G401.6 (cell line): Measurements from ENCODE around the gene ATP2C2.
"Not testable (repeated sequence)": the region's sequence is repeated elsewhere in the genome, so short reads cannot be mapped to it uniquely, and the experiment has no call there.

Experiments
- FAIRE-seq: peaks from 2 replicates; lab custom pipeline; 2012; peaks lifted over from hg19 to GRCh38; lab: Jason Lieb, UNC

Gene ATP2C2, protein sequence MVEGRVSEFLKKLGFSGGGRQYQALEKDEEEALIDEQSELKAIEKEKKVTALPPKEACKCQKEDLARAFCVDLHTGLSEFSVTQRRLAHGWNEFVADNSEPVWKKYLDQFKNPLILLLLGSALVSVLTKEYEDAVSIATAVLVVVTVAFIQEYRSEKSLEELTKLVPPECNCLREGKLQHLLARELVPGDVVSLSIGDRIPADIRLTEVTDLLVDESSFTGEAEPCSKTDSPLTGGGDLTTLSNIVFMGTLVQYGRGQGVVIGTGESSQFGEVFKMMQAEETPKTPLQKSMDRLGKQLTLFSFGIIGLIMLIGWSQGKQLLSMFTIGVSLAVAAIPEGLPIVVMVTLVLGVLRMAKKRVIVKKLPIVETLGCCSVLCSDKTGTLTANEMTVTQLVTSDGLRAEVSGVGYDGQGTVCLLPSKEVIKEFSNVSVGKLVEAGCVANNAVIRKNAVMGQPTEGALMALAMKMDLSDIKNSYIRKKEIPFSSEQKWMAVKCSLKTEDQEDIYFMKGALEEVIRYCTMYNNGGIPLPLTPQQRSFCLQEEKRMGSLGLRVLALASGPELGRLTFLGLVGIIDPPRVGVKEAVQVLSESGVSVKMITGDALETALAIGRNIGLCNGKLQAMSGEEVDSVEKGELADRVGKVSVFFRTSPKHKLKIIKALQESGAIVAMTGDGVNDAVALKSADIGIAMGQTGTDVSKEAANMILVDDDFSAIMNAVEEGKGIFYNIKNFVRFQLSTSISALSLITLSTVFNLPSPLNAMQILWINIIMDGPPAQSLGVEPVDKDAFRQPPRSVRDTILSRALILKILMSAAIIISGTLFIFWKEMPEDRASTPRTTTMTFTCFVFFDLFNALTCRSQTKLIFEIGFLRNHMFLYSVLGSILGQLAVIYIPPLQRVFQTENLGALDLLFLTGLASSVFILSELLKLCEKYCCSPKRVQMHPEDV

GRCh38 chr16:84368308-84368996, at the start of gene ATP2C2:
Gene ATP2C2 (plus strand): TSS chr16:84368538. CDS start chr16:84368616, 78 bp downstream.
- FAIRE-seq: no peak

- FAIRE-seq: no peak
These were observed 49.1 kb upstream of the ATP2C2 start for GRCh38 chr16:84319146-84319760.

DNA sequence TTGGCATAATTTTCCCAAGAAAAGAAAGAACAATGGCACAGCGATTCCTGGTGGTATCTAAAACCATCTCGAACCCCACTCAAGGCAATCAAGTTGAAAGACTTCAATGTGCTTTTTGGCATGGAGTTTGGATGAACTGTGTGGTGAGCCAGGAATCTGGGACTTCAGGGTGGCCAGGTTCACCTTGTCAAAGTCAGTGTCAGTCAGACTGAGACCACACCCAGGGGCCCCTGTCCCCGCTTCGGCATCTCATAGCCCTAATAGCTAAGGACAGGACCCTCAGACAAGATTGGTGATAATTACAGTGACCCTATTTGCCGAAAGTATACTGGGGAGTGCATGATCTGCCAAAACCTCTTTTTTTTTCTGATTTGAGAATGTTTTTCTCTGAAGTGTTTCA, 47.8 kb upstream of the ATP2C2 start:
- FAIRE-seq: no peak

DNA sequence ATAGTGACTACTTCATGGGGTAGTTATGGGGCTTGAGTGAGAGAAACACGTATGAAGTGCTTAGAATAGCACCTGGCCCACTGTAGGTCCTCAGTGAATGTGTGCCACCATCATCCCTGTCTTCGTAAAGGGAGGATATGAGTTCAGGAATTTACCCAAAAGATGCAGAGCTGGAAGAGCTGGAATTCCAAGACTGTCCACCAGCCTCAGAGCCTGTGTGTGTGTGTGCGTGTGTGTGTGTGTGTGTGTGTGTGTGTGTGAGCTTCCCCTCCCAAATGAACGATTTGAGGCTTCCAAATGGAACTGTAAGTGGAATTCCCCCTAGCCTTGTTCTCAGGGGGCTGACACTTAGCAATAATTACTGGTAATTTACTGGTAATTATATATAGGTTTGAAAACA, 46.4 kb upstream of the ATP2C2 start:
- no peak for FAIRE-seq

GRCh38 chr16:84322749-84323148, 45.6 kb upstream of the ATP2C2 start:
- FAIRE-seq: no peak

GRCh38 chr16:84323606-84324005, 44.7 kb upstream of the ATP2C2 start:
- no peak for FAIRE-seq

GRCh38 chr16:84324434-84325262, 43.7 kb upstream of the ATP2C2 start:
- FAIRE-seq: no peak

GRCh38 chr16:84326545-84326944, 41.8 kb upstream of the ATP2C2 start:
- no peak for FAIRE-seq

- no peak for FAIRE-seq
These were observed 40.3 kb upstream of the ATP2C2 start for GRCh38 chr16:84327926-84328505.

DNA sequence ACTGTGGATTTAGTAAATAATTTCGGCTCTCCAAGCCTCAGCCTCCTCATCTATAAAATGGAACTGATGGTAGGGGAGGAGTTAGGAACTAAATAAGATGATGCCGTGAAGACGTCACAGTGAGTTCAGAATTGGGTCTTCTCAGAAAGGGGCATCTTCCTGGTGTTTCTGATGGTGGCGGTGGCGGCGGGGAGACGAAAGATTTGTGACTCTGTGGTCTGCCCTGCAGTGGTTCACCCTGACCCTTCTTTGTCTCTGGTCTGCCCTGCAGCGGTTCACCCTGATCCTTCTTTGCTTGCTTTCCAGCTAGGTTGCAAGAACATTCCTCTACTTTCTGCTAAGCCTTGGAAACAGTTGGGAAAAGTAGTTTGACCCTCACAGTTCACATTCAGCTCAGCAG, 39.3 kb upstream of the ATP2C2 start:
- FAIRE-seq: no peak

DNA sequence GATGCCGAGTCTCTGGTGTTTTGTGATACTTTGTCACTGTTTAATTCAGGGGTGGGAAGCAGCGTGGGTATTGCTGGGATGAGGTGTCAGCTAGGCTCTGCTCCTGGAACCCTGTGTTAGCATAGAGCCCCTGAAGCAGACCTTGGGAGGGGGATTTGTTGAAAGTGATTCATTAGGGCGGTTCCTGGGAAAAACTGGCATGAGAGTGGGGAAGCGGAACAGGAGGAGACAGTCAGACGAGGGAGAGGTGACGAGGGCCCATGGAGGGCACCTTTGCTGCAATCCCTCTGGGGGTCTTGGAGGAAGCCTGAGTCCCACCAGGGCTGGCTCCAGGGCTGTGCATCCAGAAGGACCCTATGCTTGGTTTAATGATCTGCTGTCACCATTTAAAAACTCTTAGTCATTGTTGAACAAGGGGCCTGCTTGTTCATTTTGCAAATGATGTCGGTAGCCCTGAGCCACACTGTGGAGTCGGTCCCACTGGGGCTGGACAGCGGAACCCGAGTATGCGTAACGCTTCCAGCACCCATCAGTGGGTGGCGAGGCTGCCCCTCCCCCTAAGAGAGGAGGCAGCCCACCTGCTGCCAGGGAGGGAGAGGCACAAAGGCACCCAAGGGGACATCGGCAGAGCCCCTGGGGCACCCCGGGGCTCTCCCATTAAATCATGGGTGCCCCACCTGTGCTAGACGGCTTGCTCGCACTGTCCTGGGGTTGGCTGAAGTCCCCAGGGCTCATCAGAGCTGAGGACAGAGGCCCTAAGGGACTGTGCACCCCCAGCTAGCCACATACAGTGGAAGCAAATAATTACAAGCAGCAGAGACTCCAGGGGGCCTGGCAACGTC, 38.3 kb upstream of the ATP2C2 start:
- FAIRE-seq: no peak

DNA sequence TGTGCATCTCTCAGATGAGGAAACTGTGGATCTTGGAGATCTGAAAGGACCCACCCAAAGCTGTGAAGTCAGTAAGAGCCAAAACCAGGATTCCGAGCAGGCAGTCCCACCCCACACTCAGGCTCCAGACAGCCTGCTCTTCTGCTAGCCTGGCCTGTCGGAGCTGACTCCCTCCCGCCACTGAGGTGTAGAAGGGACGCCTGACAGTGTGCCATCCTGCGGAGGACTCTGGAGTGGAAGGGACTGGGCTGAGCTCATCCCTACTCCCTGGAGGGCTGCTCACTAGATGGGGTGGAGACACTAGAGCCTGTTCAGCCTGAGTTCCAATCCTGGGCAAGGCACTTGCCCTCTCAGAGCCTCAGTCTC, 37.7 kb upstream of the ATP2C2 start:
- FAIRE-seq: no peak

- FAIRE-seq: no peak
These were observed 36.1 kb upstream of the ATP2C2 start for GRCh38 chr16:84331998-84332780.

DNA sequence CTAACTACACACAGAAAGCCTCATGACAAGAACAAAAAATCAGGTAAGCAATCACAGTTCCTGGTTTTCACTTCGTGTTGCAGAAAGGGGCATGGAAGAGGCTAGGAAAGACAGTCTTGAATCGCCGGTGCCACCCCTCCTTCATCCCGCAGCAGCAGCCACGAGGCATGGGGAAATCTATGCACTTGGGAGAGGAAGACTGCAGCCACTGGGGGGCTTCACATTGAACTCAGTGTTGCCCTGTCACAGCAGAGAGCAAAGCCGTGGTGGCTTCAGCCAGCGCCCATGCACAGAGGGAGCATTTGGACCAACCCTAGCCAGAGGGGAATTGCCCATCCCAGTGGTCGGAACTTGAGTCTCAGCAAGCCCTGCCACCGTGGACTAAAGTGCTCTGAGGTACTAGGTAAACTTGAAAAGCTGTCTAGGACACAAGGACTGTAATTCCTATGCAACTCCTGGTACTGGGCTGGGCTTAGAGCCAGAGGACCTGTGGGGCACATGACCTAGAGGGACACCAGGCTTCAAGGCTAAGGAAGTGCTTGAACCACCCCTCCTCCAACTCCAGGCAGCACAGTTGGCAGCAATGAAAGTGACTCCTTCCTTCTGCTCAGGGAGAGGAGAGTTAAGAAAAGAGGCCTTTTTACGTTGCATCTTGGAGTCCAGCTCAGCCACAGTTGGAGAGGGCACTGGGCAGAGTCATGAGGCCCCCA, 35.2 kb upstream of the ATP2C2 start:
- FAIRE-seq: no peak

DNA sequence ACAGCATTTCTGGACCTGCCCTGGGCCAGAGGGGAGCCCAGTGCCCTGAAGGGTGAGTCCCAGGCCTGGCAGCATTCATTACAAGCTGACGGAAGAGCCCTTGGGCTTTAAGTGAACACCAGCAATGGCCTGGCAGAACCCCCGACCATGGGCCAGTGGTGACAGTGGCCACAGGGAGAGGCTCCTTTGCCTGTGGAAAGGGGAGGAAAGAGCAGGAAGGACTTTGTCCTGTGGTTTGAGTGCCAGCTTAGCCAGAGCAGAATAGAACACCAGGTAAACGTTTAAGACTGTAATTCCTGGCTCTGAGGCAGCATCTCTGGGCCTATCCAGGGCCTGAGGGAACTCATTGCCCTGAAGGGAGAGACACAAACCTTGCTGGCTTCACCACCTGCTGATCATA, 34.3 kb upstream of the ATP2C2 start:
- FAIRE-seq: no peak

DNA sequence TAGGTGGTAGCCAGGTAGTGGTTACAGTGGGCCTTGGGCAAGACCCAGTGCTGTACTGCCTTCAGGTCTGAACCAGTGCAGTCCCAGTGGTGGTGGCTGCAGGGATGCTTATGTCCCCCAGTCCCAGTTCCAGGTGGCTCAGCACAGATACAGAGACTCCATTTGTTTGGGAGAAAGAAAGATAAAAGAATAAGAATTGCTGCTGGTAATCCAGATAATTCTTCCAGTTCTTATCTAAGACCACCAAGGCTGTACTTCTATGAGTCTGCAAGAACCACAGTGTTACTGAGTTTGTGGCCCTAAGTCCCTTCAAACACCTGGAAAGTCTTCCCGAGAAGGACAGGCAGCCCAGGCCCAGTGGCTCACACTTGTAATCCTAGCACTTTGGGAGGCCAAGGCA, 33.9 kb upstream of the ATP2C2 start:
- FAIRE-seq: no peak

DNA sequence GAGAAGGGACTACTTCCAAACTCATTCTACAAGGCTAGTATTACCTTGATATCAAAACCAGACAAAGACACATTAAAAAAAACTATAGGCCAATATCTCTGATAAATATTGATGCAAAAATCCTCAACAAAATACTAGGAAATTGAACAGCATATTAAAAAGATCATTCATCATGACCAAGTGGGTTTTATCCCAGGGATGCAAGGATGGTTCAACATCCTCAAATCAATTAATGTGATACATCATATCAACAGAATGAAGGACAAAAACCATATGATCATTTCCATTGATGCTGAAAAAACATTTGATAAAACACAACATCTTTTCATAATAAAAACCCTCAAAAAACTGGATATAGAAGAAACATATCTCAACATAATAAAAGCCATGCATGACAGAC, 31.1 kb upstream of the ATP2C2 start:
- not testable (repeated sequence) for FAIRE-seq

DNA sequence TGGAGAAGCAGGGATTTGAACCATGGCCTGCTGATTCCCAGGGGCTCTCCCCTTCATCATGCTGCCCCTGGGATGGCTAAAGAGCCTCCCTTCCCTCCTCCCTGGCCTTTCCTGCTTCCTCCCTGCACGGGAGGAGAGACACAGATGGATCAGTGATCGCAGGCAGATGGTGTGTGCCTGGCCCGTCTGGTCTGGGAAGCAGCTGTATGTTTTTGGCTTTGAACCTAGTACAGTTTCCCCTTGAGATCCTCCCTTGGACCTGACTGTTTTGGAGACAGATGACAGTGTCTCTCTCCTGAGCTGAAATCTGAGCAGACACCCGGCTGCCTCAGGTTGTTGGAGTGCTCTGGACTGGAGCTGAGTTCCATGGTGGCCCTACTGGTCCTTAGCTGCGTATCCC, 29.0 kb upstream of the ATP2C2 start:
- FAIRE-seq: no peak

GRCh38 chr16:84339766-84340165, 28.6 kb upstream of the ATP2C2 start:
- no peak for FAIRE-seq
